AML-193 (cell line): ENCODE measurements around the gene KRTAP10-3.

Experiments used
- DNase-seq, 2 experiments: peaks; one replicate each; lab custom pipeline; 2025; lab: John Stamatoyannopoulos, UW

The KRTAP10-3 gene

GRCh38 chr21:44516342-44516741 is 42.3 kb downstream of the KRTAP10-3 start:
- no peak for DNase-seq

GRCh38 chr21:44515359-44516165 is 43.0 kb downstream of the KRTAP10-3 start:
- DNase-seq, result no peak

- no peak for DNase-seq
Measured at GRCh38 chr21:44514746-44515358, 43.7 kb downstream of the KRTAP10-3 start.

- DNase-seq, result no peak
Measured at GRCh38 chr21:44514218-44514520, 44.4 kb downstream of the KRTAP10-3 start.

GRCh38 chr21:44513389-44514217 is 45.0 kb downstream of the KRTAP10-3 start:
- no peak for DNase-seq

- DNase-seq, result no peak
Measured at GRCh38 chr21:44512496-44513388, 45.9 kb downstream of the KRTAP10-3 start.

- DNase-seq, result no peak
Measured at GRCh38 chr21:44511938-44512275, 46.7 kb downstream of the KRTAP10-3 start.

GRCh38 chr21:44511219-44511937 is 47.2 kb downstream of the KRTAP10-3 start:
- no peak for DNase-seq

- DNase-seq, result peak; percentile 7 to 45
Measured at GRCh38 chr21:44510508-44511218, 47.9 kb downstream of the KRTAP10-3 start.

- DNase-seq, result no peak
Measured at GRCh38 chr21:44510109-44510507, 48.5 kb downstream of the KRTAP10-3 start.

- no peak for DNase-seq
Measured at GRCh38 chr21:44509539-44509938, 49.1 kb downstream of the KRTAP10-3 start.

GRCh38 chr21:44508711-44509445 is 49.7 kb downstream of the KRTAP10-3 start:
- no peak for DNase-seq

- no peak for DNase-seq
Measured at GRCh38 chr21:44508426-44508710, 50.2 kb downstream of the KRTAP10-3 start.
